Measurements from ENCODE around the gene LSM14B.
A peak's percentile ranks its signal among the peaks of the same experiment; 100 is the strongest.

LSM14B gene

GRCh38 chr20:62129731-62130531, 7.7 kb downstream of the LSM14B start:
- WGBS, result 96% methylated on average over 20 of the region's 20 CpGs
- H3K36me3 ChIP-seq (ENCODE audit: control insufficient read depth in 1 of 2, insufficient read depth in 2 of 2, low read depth in 1 of 2, low read length in 2 of 2), result peaks cover 94 to 96% of the 10 kb centered on the region in 2 experiments
- no peak overlapping the region for H2BK15ac ChIP-seq (ENCODE audit: low read depth, poor library complexity, severe bottlenecking)
- no peak overlapping the region for H3K9ac ChIP-seq (ENCODE audit: low read length)
- peaks cover 81% of the 10 kb centered on the region for H3K79me1 ChIP-seq (replicated peaks; ENCODE audit: low read length, poor library complexity, severe bottlenecking)
- no peak overlapping the region for H3K4me3 ChIP-seq (ENCODE audit: insufficient read depth in 1 of 2, low read depth in 1 of 2, low read length in 2 of 2)
- no peaks in the 10 kb centered on the region for H3K9me3 ChIP-seq (ENCODE audit: control insufficient read depth, low read length)
- no peak overlapping the region for H3K14ac ChIP-seq (ENCODE audit: low read length in 2 of 2)
- no peak overlapping the region for H3K18ac ChIP-seq (ENCODE audit: low read depth in 1 of 2, low read length in 2 of 2)
- peaks cover 14% of the 10 kb centered on the region for H3K4me1 ChIP-seq (ENCODE audit: control insufficient read depth, insufficient read depth, low read depth, low read length)
- H3K27ac ChIP-seq (ENCODE audit: low read length, poor library complexity, severe bottlenecking), result no peak overlapping the region
- no peak overlapping the region for H3K4me2 ChIP-seq (ENCODE audit: low read length, poor library complexity, severe bottlenecking)
- H2AK5ac ChIP-seq (ENCODE audit: low read length, severe bottlenecking), result no peak overlapping the region
- no peak overlapping the region for H3K23ac ChIP-seq (ENCODE audit: low read length in 2 of 2)
- DNase-seq, result no peak
- no peak overlapping the region for H4K8ac ChIP-seq (ENCODE audit: low read length)
- H3K4ac ChIP-seq (ENCODE audit: low read depth in 1 of 2, low read length in 2 of 2), result no peak overlapping the region
- H2AFZ ChIP-seq (ENCODE audit: low read depth, low read length), result no peak overlapping the region
- no peak overlapping the region for H4K91ac ChIP-seq (ENCODE audit: low read length)
- H2BK5ac ChIP-seq (ENCODE audit: low read depth, low read length, poor library complexity, severe bottlenecking), result no peak overlapping the region
- no peaks in the 10 kb centered on the region for H3K27me3 ChIP-seq (ENCODE audit: control insufficient read depth in 1 of 2, insufficient read depth in 1 of 2, low read length in 2 of 2)
- H2BK120ac ChIP-seq (ENCODE audit: low read depth, low read length), result no peak overlapping the region
- H2BK12ac ChIP-seq (ENCODE audit: low read length in 2 of 2), result no peak overlapping the region

GRCh38 chr20:62131560-62132320, 9.5 kb downstream of the LSM14B start:
- Histone ChIP-seq H2BK15ac (ENCODE audit: low read depth, poor library complexity, severe bottlenecking) (no peak overlapping the region), H3K4me3 (ENCODE audit: insufficient read depth in 1 of 2, low read depth in 1 of 2, low read length in 2 of 2) (no peak overlapping the region), H3K4me1 (ENCODE audit: control insufficient read depth, insufficient read depth, low read depth, low read length) (peaks cover 9% of the 10 kb centered on the region), H2AK5ac (ENCODE audit: low read length, severe bottlenecking) (no peak overlapping the region), H3K79me1 (replicated peaks; ENCODE audit: low read length, poor library complexity, severe bottlenecking) (peaks cover 71% of the 10 kb centered on the region), H2AFZ (ENCODE audit: low read depth, low read length) (no peak overlapping the region), H3K18ac (ENCODE audit: low read depth in 1 of 2, low read length in 2 of 2) (no peak overlapping the region), H3K23ac (ENCODE audit: low read length in 2 of 2) (no peak overlapping the region), H3K9me3 (ENCODE audit: control insufficient read depth, low read length) (no peaks in the 10 kb centered on the region), H2BK120ac (ENCODE audit: low read depth, low read length) (no peak overlapping the region), H3K27me3 (ENCODE audit: control insufficient read depth in 1 of 2, insufficient read depth in 1 of 2, low read length in 2 of 2) (no peaks in the 10 kb centered on the region), H3K14ac (ENCODE audit: low read length in 2 of 2) (no peak overlapping the region), H3K4me2 (ENCODE audit: low read length, poor library complexity, severe bottlenecking) (no peak overlapping the region), H4K8ac (ENCODE audit: low read length) (no peak overlapping the region), H2BK5ac (ENCODE audit: low read depth, low read length, poor library complexity, severe bottlenecking) (no peak overlapping the region), H3K36me3 (ENCODE audit: control insufficient read depth in 1 of 2, insufficient read depth in 2 of 2, low read depth in 1 of 2, low read length in 2 of 2) (peaks cover 90 to 96% of the 10 kb centered on the region in 2 experiments), H3K27ac (ENCODE audit: low read length, poor library complexity, severe bottlenecking) (no peak overlapping the region), H3K4ac (ENCODE audit: low read depth in 1 of 2, low read length in 2 of 2) (no peak overlapping the region), H2BK12ac (ENCODE audit: low read length in 2 of 2) (no peak overlapping the region), H3K9ac (ENCODE audit: low read length) (no peak overlapping the region), H4K91ac (ENCODE audit: low read length) (no peak overlapping the region)
- DNase-seq, result no peak
- 96% methylated on average over 25 of the region's 25 CpGs for WGBS

- DNase-seq, result no peak
- H3K27me3 ChIP-seq (ENCODE audit: control insufficient read depth in 1 of 2, insufficient read depth in 1 of 2, low read length in 2 of 2), result no peaks in the 10 kb centered on the region
- no peak overlapping the region for H3K27ac ChIP-seq (ENCODE audit: low read length, poor library complexity, severe bottlenecking)
- H2BK120ac ChIP-seq (ENCODE audit: low read depth, low read length), result no peak overlapping the region
- peaks cover 67% of the 10 kb centered on the region for H3K79me1 ChIP-seq (replicated peaks; ENCODE audit: low read length, poor library complexity, severe bottlenecking)
- H4K91ac ChIP-seq (ENCODE audit: low read length), result peak overlapping the region; percentile 78
- no peak overlapping the region for H3K4me2 ChIP-seq (ENCODE audit: low read length, poor library complexity, severe bottlenecking)
- no peak overlapping the region for H3K14ac ChIP-seq (ENCODE audit: low read length in 2 of 2)
- H2AK5ac ChIP-seq (ENCODE audit: low read length, severe bottlenecking), result no peak overlapping the region
- WGBS, result 99% methylated on average over 5 of the region's 7 CpGs
- H3K4me3 ChIP-seq (ENCODE audit: insufficient read depth in 1 of 2, low read depth in 1 of 2, low read length in 2 of 2), result no peak overlapping the region
- H2BK5ac ChIP-seq (ENCODE audit: low read depth, low read length, poor library complexity, severe bottlenecking), result no peak overlapping the region
- H2BK15ac ChIP-seq (ENCODE audit: low read depth, poor library complexity, severe bottlenecking), result no peak overlapping the region
- H3K36me3 ChIP-seq (ENCODE audit: control insufficient read depth in 1 of 2, insufficient read depth in 2 of 2, low read depth in 1 of 2, low read length in 2 of 2), result peaks cover 92 to 96% of the 10 kb centered on the region in 2 experiments
- H3K4ac ChIP-seq (ENCODE audit: low read depth in 1 of 2, low read length in 2 of 2), result no peak overlapping the region
- no peak overlapping the region for H3K23ac ChIP-seq (ENCODE audit: low read length in 2 of 2)
- H3K18ac ChIP-seq (ENCODE audit: low read depth in 1 of 2, low read length in 2 of 2), result no peak overlapping the region
- no peak overlapping the region for H3K9ac ChIP-seq (ENCODE audit: low read length)
- peaks cover 9% of the 10 kb centered on the region for H3K4me1 ChIP-seq (ENCODE audit: control insufficient read depth, insufficient read depth, low read depth, low read length)
- H4K8ac ChIP-seq (ENCODE audit: low read length), result no peak overlapping the region
- H3K9me3 ChIP-seq (ENCODE audit: control insufficient read depth, low read length), result no peaks in the 10 kb centered on the region
- H2AFZ ChIP-seq (ENCODE audit: low read depth, low read length), result no peak overlapping the region
- H2BK12ac ChIP-seq (ENCODE audit: low read length in 2 of 2), result no peak overlapping the region
These were observed 10.1 kb downstream of the LSM14B start for GRCh38 chr20:62132421-62132820.

- no peak overlapping the region for H3K4ac ChIP-seq (ENCODE audit: low read depth in 1 of 2, low read length in 2 of 2)
- H3K79me1 ChIP-seq (replicated peaks; ENCODE audit: low read length, poor library complexity, severe bottlenecking), result peaks cover 63% of the 10 kb centered on the region
- H2AFZ ChIP-seq (ENCODE audit: low read depth, low read length), result no peak overlapping the region
- no peak overlapping the region for H3K9ac ChIP-seq (ENCODE audit: low read length)
- no peak overlapping the region for H3K14ac ChIP-seq (ENCODE audit: low read length in 2 of 2)
- no peak for DNase-seq
- no peak overlapping the region for H4K8ac ChIP-seq (ENCODE audit: low read length)
- H3K27me3 ChIP-seq (ENCODE audit: control insufficient read depth in 1 of 2, insufficient read depth in 1 of 2, low read length in 2 of 2), result no peaks in the 10 kb centered on the region
- no peak overlapping the region for H2BK15ac ChIP-seq (ENCODE audit: low read depth, poor library complexity, severe bottlenecking)
- H2BK120ac ChIP-seq (ENCODE audit: low read depth, low read length), result no peak overlapping the region
- no peak overlapping the region for H3K23ac ChIP-seq (ENCODE audit: low read length in 2 of 2)
- H3K4me3 ChIP-seq (ENCODE audit: insufficient read depth in 1 of 2, low read depth in 1 of 2, low read length in 2 of 2), result no peak overlapping the region
- peaks cover 92 to 96% of the 10 kb centered on the region in 2 experiments for H3K36me3 ChIP-seq (ENCODE audit: control insufficient read depth in 1 of 2, insufficient read depth in 2 of 2, low read depth in 1 of 2, low read length in 2 of 2)
- no peak overlapping the region for H2BK5ac ChIP-seq (ENCODE audit: low read depth, low read length, poor library complexity, severe bottlenecking)
- no peak overlapping the region for H2AK5ac ChIP-seq (ENCODE audit: low read length, severe bottlenecking)
- H3K4me1 ChIP-seq (ENCODE audit: control insufficient read depth, insufficient read depth, low read depth, low read length), result peaks cover 9% of the 10 kb centered on the region
- no peak overlapping the region for H3K18ac ChIP-seq (ENCODE audit: low read depth in 1 of 2, low read length in 2 of 2)
- 90% methylated on average over 29 of the region's 29 CpGs for WGBS
- H2BK12ac ChIP-seq (ENCODE audit: low read length in 2 of 2), result no peak overlapping the region
- no peaks in the 10 kb centered on the region for H3K9me3 ChIP-seq (ENCODE audit: control insufficient read depth, low read length)
- H3K4me2 ChIP-seq (ENCODE audit: low read length, poor library complexity, severe bottlenecking), result no peak overlapping the region
- H3K27ac ChIP-seq (ENCODE audit: low read length, poor library complexity, severe bottlenecking), result no peak overlapping the region
- no peak overlapping the region for H4K91ac ChIP-seq (ENCODE audit: low read length)
These were observed 11.0 kb downstream of the LSM14B start for GRCh38 chr20:62133051-62133845.
